NCI-H1417 treated with DMSO at 0.1 percent for 48 hours (cell line): ENCODE results near the gene TLR10.
"Not testable (repeated sequence)": the region's sequence is repeated elsewhere in the genome, so short reads cannot be mapped to it uniquely, and the experiment has no call there.

Experiments used
- DNase-seq: peaks from one replicate; lab custom pipeline; 2025; lab: John Stamatoyannopoulos, UW

Gene TLR10

DNA sequence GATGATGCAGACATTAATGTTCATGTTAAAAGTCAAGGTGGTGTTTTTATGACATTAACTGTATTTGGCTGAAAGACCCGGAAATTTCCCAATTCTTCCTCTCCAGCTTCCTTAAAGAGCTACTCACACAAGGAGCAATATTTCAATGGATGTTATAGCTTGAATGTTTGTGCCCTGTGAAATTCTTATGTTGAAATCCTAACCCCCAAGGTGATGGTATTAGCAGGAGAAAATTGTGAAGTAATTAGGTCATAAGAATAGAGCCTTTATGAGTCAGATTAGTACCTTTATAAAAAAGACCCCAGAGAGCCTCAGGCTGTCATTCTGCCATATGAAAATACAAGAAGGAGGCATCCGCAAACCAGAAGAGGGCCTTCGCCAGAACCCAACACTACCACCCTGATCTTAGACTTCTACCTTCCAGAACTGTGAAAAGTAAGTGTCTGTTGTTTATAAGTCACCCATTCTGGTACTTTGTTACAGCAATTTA lies 18.2 kb upstream of the TLR10 start:
- DNase-seq, result no peak

- no peak for DNase-seq
These were observed 17.6 kb upstream of the TLR10 start for GRCh38 chr4:38800366-38800765.

DNA sequence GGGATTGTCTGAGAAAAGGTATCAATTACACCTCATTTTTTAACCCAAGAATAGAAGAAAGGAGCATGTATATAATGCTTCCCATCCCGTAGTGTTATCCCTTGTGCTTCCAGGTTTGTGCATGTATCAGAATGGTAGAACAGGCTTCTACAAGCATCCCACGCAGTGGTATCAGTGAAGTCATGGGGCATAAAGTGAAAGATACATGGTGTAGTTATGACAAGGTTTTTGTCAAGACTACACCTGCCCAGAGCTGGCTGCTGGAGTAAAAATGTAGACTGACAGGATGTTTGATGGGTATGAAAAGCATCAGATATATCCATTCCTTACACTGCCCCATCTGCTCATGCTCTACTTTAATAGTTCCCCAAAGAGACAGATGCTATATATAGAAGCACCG lies 12.3 kb upstream of the TLR10 start:
- DNase-seq, result no peak

DNA sequence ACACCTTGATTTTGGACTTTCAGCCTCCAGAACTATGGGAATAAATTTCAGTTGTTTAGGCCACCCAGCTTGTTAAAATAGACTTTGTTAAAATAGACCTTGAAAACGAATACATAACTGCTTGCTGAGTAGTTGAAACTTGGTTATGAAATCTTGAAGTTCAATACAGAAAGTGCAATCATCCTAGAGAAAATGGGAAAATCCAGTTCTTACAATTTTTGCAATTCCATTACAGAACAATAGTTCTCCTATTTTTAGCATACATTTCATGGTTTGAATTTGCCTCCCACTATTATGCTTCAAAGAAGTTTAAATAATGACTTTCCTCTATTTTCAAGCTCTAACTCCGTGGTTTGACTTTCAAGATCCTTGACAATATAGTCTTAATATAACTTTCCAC lies 11.3 kb upstream of the TLR10 start:
- no peak for DNase-seq

DNA sequence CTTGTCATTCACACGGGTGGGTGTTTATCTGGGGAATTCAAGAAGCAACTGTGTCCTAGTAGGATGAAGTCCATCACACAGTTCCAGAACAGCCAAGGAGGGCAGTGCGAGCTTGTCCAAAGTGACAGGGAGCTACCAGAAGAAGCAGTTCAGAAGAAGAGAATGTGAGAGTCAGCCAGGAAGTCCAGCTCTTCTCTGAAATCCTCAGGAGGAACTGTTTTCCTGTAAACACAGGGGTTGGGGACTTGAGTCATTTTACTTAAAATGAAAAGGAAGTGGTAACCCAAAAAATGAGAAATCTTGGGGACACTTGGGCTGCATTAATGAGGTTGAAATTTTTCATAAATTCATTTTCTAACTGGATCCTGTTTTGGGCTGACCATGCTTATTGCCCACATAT lies 8.2 kb upstream of the TLR10 start:
- no peak for DNase-seq

DNA sequence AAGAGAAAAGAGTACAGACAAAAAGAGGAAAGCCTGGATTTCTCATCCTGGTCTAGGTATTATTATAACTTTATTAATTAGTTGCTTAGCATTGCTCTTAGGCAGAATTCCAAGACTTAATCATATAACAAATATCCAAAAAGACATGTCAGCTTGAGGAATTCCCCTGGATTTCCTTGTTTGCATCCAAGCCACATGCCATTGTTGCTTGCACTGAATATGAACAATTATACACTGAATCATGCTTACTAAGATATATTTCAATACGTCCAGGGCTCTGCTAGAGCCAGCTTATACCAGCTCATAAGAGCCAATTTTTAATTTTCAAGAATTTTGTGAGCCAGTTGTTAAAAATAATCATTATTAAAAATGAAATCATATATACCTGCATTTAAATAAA lies 5.5 kb upstream of the TLR10 start:
- no peak for DNase-seq

DNA sequence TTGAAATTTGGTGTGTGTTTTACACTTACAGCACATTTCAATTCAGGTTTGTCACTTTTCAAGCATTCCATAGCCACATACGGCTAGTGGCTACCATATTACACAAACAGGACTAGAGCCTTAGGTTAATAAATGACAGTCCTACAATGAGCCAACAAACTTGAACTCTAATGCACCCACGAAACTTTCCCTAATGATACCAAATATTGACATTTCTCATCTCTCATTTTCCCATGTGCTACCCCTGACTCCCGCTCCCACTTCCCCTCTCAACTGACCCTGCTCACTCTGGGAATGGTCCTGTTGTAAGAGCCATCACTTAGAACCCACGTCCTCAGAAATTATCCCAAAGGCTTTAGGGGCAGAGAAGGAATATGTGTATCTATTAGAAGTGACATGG lies 4.9 kb upstream of the TLR10 start:
- no peak for DNase-seq

GRCh38 chr4:38785901-38786402 lies 3.2 kb upstream of the TLR10 start:
- DNase-seq, result no peak

- DNase-seq, result no peak
These were observed 2.4 kb upstream of the TLR10 start for GRCh38 chr4:38785041-38785790.

DNA sequence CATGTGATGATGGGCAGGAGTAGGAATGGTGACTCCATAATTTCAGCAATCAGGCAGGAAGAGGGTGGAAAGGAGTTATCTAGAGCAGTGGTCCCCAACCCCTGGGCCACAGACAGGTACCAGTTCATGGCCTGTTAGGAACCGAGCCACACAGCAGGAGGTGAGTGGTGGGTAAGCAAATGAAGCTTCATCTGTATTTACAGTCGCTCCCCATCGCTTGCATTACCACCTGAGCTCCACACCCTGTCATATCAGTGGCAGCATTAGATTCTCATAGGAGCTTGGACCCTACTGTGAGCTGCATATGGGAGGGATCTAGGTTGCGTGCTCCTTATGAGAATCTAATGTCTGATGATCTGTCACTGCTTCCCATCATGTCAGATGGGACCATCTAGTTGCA lies 1.4 kb upstream of the TLR10 start:
- DNase-seq, result no peak

DNA sequence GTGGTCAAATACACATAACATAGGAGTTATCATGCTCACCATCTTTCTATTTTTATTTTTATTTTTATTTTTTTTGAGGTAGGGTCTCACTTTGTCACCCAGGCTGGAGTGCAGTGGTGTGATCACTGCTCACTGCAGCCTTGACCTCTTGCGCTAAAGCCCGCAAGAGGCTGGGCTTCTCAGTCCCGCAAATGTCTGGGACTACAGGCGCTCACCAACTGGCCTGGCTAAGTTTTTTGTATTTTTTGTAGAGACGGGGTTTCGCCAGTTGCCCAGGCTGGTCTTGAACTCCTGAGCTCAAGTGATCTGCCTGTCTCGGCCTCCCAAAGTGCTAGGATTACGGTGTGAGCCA lies 295 bp upstream of the TLR10 start:
- DNase-seq, result no peak

DNA sequence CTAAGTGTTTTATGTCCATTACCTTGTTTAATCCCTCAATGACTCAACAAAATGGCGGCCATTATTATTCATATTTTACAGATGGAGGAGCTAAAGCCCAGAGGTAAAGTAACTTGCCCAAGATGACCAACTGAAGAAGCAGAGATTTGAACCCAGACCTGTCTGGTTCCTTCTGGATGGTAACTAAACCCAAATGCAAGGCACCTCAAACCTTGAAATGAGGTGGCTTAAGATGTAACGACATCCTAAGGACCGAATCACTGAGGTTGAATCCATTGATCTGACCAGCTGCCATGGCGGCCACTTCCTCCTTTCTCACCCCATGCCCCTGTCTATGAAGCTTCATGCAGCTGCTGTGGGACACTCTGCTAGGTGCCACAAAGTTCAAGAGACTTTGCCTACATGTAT lies 932 bp downstream of the TLR10 start:
- DNase-seq, result no peak

GRCh38 chr4:38780833-38781484 lies 1.8 kb downstream of the TLR10 start:
- no peak for DNase-seq

GRCh38 chr4:38779790-38780189 lies 3.0 kb downstream of the TLR10 start:
- no peak for DNase-seq

DNA sequence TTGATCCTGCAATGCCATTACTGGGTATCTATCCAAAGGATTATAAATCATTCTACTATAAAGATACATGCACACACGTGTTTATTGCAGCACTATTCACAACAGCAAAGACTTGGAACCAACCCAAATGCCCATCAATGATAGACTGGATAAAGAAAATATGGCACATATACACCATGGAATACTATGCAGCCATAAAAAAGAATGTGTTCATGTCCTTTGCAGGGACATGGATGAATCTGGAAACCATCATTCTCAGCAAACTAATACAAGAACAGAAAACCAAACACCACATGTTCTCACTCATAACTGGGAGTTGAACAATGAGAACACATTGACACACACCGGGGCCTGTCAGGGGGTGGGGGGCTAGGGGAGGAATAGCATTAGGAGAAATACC lies 4.9 kb downstream of the TLR10 start:
- not testable (repeated sequence) for DNase-seq

DNA sequence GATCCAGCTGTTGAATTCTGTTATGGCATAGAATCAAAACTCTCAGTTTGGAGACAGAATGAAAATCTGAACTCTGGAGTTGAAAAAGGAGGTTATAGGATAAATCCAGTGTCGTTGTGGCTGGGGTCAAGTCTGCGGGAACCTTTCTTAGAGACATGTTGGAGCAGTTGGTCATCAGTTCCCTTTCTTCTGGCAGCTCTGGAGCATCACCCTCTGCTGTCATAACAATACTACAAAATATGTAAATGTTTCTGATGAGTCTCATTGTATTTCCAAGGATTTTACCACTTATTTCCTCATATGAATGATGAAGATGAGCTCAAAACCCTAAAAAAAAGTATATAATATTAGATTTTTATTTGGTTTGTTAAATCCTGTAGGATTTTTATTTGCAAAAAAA lies 7.5 kb downstream of the TLR10 start:
- DNase-seq, result no peak

DNA sequence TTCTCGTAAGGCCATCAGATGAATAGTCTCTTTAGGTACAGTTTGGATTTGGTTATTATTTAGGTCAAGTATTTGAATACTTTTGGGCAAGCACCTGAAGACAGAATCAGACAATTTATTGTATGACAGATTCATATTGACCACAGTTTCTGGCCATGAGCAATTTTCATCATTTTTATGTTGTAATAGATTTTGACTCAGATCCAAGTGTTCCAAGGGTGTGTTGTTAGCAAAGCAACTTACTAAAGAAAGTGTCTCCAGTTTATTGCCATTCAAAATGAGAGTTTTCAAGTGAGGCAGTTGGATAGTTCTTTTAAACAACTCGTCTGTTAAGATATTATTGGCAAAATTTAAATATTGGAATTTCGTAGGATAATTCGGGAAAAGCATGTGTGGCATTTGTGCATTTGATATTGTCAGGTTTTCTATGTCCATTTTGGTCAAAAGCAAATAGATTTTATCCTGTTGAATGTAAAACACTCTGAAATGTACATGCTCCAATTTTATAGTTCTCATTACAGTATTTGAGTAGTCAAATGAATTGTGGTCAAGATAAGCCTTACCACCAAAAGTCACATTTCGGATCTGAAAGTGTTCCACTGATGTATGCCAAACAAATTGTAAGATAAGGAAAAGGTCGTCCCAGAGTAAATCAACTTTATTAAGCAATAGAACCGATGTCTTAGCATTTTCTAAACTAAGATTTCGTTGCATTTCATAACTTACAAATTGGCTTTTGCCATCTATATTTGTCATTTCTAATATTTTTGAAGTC lies 8.4 kb downstream of the TLR10 start:
- DNase-seq, result no peak

DNA sequence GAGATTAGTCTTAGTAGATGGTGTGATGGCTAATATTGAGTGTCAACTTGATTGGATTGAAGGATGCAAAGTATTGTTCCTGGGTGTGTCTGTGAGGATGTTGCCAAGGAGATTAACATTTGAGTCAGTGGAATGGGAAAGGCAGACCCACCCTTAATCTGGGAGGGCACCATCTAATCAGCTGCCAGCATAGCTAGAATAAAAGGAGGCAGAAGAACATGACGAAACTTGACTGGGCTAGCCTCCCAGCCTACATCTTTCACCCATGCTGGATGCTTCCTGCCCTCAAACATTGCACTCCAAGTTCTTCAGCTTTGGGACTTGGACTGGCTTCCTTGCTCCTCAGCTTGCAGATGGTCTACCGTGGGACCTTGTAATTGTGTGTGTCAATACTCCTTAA lies 12.5 kb downstream of the TLR10 start:
- not testable (repeated sequence) for DNase-seq

DNA sequence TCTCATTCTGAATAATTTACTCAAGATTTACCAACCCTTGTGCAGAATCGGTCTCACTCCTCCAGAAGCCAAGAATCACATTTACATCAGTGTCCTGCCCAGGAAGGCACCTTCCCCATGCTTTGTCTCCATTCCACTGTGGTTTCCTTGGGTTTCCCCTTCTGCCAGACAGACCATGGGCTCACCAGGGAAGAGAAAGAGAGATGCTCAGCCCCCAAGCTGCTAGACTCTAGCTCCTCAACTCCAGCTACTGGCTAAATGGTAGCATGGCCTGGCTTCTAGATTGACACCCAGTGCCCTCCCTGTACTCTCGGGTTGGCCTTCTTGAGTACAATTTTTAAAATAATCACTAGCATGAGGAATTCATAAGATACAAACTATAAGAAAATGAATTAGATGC lies 12.9 kb downstream of the TLR10 start:
- no peak for DNase-seq

- DNase-seq, result no peak
These were observed 13.3 kb downstream of the TLR10 start for GRCh38 chr4:38769441-38769840.

GRCh38 chr4:38768968-38769394 lies 13.8 kb downstream of the TLR10 start:
- DNase-seq, result no peak

DNA sequence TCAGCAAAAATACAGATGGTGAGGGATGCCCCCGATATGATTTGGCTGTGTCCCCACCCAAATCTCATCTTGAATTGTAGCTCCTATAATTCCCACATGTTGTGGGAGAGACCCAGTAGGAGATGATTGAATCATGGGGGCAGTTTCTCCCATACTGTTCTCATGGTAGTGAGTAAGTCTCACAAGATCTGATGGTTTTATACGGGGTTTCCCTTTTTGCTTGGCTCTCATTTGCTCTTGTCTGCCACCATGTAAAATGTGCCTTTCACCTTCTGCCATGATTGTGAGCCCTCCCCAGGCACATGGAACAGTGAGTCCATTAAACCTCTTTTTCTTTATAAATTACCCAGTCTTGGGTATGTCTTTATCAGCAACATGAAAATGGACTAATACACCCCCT lies 15.8 kb downstream of the TLR10 start:
- DNase-seq, result not testable (repeated sequence)

- no peak for DNase-seq
These were observed 17.4 kb downstream of the TLR10 start for GRCh38 chr4:38765382-38765781.
